Measurements from ENCODE around the gene PARP9.
"Not testable (repeated sequence)": the region's sequence is repeated elsewhere in the genome, so short reads cannot be mapped to it uniquely, and the experiment has no call there.

Gene PARP9

GRCh38 chr3:122516846-122517360 is 47.2 kb downstream of the PARP9 start:
- no peak for DNase-seq

- no peak for DNase-seq
Observed at GRCh38 chr3:122515870-122516269, 48.2 kb downstream of the PARP9 start.

- DNase-seq = no peak
Observed at GRCh38 chr3:122515020-122515468, 49.1 kb downstream of the PARP9 start.

GRCh38 chr3:122514123-122515019 is 49.7 kb downstream of the PARP9 start, which contains the start of gene KPNA1:
TSS of gene KPNA1 (minus strand) at chr3:122514939. CDS start at chr3:122496565, 18,374 bp downstream.
- peak; percentile 91 for DNase-seq

GRCh38 chr3:122513386-122514122 is 50.5 kb downstream of the PARP9 start:
- DNase-seq = no peak

GRCh38 chr3:122512284-122512683 is 51.8 kb downstream of the PARP9 start:
- DNase-seq = no peak

- DNase-seq = no peak
Observed at GRCh38 chr3:122510878-122511535, 53.1 kb downstream of the PARP9 start.

GRCh38 chr3:122508944-122509343 is 55.2 kb downstream of the PARP9 start:
- DNase-seq = not testable (repeated sequence)

- DNase-seq = no peak
Observed at GRCh38 chr3:122508135-122508914, 55.8 kb downstream of the PARP9 start.

- DNase-seq = no peak
Observed at GRCh38 chr3:122506450-122506849, 57.6 kb downstream of the PARP9 start.

- no peak for DNase-seq
Observed at GRCh38 chr3:122505676-122506075, 58.4 kb downstream of the PARP9 start.

- no peak for DNase-seq
Observed at GRCh38 chr3:122502941-122503340, 61.2 kb downstream of the PARP9 start.

- no peak for DNase-seq
Observed at GRCh38 chr3:122502139-122502538, 62.0 kb downstream of the PARP9 start.

- DNase-seq = not testable (repeated sequence)
Observed at GRCh38 chr3:122500964-122501363, 63.1 kb downstream of the PARP9 start.

- no peak for DNase-seq
Observed at GRCh38 chr3:122498152-122498551, 65.9 kb downstream of the PARP9 start.

- DNase-seq = no peak
Observed at GRCh38 chr3:122497425-122497824, 66.7 kb downstream of the PARP9 start.

GRCh38 chr3:122496508-122496907 is 67.6 kb downstream of the PARP9 start:
- no peak for DNase-seq

- DNase-seq = no peak
Observed at GRCh38 chr3:122493296-122493695, 70.8 kb downstream of the PARP9 start.

- DNase-seq = no peak
Observed at GRCh38 chr3:122488262-122488973, 75.7 kb downstream of the PARP9 start.

GRCh38 chr3:122484985-122485384 is 79.1 kb downstream of the PARP9 start:
- DNase-seq = no peak

GRCh38 chr3:122481390-122481789 is 82.7 kb downstream of the PARP9 start:
- no peak for DNase-seq
